ENCODE results near the gene BAIAP2L1.

DNA sequence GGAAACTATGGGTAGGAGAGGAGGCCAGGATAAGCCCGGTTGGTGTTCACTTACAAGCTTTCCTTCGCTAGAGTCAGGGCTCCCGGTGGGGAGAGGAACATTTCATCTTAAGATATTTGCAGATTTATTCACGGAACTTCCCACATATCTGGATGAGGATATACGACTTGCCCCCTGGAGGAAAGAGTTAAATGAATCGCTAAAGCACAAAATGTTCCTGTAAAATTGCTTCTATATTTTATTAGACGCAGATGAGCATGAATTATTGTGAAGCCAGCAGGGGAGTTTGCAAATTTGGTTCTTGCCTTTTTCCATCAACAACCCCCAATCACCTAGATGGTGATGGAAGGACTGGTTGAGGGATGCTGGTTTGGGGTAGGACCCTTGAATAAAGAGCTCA, 47.9 kb upstream of the BAIAP2L1 start:
- TF ChIP-seq, protein P1, sequence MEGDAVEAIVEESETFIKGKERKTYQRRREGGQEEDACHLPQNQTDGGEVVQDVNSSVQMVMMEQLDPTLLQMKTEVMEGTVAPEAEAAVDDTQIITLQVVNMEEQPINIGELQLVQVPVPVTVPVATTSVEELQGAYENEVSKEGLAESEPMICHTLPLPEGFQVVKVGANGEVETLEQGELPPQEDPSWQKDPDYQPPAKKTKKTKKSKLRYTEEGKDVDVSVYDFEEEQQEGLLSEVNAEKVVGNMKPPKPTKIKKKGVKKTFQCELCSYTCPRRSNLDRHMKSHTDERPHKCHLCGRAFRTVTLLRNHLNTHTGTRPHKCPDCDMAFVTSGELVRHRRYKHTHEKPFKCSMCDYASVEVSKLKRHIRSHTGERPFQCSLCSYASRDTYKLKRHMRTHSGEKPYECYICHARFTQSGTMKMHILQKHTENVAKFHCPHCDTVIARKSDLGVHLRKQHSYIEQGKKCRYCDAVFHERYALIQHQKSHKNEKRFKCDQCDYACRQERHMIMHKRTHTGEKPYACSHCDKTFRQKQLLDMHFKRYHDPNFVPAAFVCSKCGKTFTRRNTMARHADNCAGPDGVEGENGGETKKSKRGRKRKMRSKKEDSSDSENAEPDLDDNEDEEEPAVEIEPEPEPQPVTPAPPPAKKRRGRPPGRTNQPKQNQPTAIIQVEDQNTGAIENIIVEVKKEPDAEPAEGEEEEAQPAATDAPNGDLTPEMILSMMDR (IDR thresholded peaks at IDR 0.05), result no peak
- TF ChIP-seq POLR2A (IDR thresholded peaks at IDR 0.05) (no peak), POLR2AphosphoS5 (IDR thresholded peaks at IDR 0.05) (no peak)
